ENCODE data around the gene DAB1.

The DAB1 gene

DNA sequence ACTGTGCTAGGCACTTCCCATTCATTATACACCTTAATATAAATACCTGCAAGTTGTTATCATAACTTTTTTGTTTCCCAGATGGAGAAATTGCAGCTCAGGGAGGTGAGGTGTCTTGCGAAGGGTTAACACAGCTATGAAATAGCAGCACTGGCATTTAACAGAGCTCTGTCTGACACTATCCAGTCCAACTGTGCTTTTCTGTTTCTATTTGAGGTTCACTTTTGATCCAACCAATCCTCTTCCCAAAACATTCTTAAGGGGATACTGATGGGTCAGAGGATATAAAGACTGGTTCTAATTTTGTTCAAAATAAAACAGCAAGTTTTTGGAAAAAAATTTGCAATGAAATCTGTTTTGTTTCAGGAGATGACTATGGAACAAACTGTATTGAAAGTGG lies 411.5 kb downstream of the DAB1 start:
- DNase-seq (ENCODE audit: low read depth): no peak
- TF ChIP-seq, protein P1, sequence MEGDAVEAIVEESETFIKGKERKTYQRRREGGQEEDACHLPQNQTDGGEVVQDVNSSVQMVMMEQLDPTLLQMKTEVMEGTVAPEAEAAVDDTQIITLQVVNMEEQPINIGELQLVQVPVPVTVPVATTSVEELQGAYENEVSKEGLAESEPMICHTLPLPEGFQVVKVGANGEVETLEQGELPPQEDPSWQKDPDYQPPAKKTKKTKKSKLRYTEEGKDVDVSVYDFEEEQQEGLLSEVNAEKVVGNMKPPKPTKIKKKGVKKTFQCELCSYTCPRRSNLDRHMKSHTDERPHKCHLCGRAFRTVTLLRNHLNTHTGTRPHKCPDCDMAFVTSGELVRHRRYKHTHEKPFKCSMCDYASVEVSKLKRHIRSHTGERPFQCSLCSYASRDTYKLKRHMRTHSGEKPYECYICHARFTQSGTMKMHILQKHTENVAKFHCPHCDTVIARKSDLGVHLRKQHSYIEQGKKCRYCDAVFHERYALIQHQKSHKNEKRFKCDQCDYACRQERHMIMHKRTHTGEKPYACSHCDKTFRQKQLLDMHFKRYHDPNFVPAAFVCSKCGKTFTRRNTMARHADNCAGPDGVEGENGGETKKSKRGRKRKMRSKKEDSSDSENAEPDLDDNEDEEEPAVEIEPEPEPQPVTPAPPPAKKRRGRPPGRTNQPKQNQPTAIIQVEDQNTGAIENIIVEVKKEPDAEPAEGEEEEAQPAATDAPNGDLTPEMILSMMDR (IDR thresholded peaks at IDR 0.05; ENCODE audit: low read depth, low read length, missing control alignments): no peak
- H3K4me3 ChIP-seq (ENCODE audit: low read depth, low read length): no peak overlapping the region
- in situ Hi-C loops (cut with HindIII; ENCODE audit: low sequenced_read_pairs): no loop called here

DNA sequence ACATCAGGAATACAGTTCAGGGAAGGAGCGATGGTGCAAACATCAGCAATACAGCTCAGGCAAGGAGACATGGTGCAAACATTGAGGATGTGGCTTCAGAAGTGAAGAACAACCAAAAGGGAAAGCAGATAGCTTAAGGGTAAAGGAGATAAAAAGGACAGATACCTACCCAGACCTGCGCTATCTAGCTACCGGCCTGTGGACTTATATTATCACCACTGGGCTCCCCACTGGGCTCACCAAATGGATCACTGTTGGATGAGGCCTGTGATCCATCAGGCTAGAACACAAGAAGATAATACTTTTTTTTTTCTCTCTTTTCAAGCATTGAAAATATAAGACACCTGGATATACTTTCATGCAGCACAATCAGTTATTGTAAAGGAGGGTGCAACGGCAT lies 413.3 kb downstream of the DAB1 start:
- DNase-seq (ENCODE audit: low read depth): no peak
- H3K4me3 ChIP-seq (ENCODE audit: low read depth, low read length): no peak overlapping the region
- in situ Hi-C loops (cut with HindIII; ENCODE audit: low sequenced_read_pairs): no loop called here
- TF ChIP-seq, protein P1 (IDR thresholded peaks at IDR 0.05; ENCODE audit: low read depth, low read length, missing control alignments): no peak

DNA sequence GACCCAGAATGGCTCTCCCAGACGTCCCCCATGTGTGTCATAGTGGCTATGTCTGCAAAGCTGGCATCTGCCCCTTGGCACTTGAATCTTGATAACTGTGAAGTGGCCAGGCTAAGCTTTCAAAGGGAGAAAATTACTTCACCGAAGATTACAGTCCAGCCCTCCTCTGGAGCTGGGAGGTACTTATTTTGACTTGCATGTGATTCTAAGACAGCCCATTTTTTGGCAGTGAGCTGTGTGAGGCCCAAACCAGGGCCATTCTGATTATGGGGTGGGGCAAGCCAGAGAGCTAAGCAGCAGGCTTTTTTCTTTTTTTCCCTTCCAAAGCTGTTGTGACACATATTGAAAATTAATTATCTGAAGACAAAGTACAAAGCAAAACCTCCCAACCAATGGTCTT lies 415.9 kb downstream of the DAB1 start:
- H3K4me3 ChIP-seq (ENCODE audit: low read depth, low read length): no peak overlapping the region
- no peak for DNase-seq (ENCODE audit: low read depth)
- in situ Hi-C loops (cut with HindIII; ENCODE audit: low sequenced_read_pairs): no loop called here
- TF ChIP-seq, protein P1 (IDR thresholded peaks at IDR 0.05; ENCODE audit: low read depth, low read length, missing control alignments): no peak

DNA sequence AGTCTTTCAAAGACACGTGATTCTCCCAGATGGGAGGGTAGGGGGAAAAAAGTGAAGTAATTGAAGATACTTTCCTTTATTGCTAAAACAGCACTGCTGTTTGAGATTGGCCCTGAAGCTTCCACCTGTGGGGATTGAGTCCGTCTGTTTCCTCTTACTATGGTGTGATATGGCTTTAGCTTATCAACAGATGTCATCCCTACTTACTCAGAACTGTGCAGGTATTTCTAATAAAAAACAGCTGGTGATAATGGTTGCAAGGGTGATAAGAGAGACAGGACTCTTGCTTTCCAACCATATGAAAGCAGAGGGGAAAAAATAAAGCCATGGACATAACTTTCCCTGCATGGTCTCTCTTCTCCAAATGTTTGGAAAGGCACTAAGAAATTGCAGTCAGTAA lies 416.4 kb downstream of the DAB1 start:
- DNase-seq (ENCODE audit: low read depth): no peak
- no peak overlapping the region for H3K4me3 ChIP-seq (ENCODE audit: low read depth, low read length)
- in situ Hi-C loops (cut with HindIII; ENCODE audit: low sequenced_read_pairs): no loop called here
- TF ChIP-seq, protein P1 (IDR thresholded peaks at IDR 0.05; ENCODE audit: low read depth, low read length, missing control alignments): no peak

DNA sequence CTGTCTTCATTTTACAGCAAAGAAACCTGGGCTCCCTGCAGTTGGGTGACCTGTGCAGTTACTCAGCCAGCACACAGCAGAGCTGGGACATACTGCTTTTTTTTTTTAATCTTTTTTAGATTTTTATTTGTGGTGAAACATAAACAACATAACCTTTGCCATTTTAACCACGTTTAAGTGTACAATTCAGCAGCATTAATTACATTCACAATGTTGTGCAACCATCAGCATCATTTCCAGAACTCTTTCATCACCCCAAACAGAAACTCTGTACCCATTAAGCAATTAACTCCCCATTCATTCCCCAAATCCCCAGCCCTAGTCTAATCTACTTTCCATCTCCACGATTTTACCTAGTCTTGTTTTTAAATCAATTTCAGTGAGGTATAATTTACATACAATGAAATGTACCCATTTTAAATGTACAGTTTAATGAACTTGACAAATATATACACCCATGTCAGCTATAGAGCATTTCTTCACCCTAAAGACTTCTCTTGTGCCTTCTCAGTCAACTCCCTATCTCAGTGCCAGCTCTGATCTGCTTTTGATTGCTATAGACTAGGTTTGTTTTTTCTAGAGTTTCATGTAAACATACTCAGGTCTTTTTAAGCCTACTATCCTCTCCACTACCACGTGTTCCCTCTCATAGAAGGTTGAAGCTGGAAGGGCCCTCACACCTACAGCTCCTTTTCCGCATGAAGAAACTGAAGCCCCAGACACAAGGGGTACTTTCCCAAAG lies 420.3 kb downstream of the DAB1 start:
- in situ Hi-C loops (cut with HindIII; ENCODE audit: low sequenced_read_pairs): no loop called here

DNA sequence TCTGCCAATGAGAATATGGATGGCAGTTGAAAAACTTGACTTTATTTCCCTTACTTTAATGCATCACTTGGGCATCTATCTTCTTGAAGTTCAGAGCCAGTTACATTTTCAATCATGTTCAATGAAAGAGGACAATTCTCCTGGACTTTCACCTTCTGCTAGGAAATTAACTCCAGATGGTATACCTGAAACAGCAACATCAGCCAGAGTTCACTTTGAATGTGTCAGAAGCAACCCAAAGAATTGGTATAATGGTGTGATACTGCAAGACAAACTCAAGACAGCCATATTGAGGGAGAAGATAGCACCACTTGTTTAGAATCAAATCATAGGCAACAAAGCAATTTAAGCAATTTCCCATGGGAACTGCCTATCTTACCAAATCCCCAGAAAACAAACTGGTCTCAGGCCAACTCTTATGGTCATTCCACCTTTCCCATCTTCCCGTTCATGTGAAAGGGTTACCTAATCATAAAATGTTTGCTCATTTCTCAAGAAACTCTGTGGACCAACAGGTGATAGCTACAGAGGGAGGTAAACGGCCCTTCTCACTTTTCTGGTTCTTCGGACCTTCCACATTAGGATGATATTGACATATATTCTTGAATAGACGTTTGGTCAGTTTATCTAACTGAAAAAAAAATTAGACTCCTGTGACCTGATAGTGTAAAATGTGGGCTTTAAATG lies 428.3 kb downstream of the DAB1 start:
- DNase-seq (ENCODE audit: low read depth): no peak
- TF ChIP-seq, protein P1 (IDR thresholded peaks at IDR 0.05; ENCODE audit: low read depth, low read length, missing control alignments): no peak
- in situ Hi-C loops (cut with HindIII; ENCODE audit: low sequenced_read_pairs): no loop called here

More for the DNA sequence above, 420.3 kb downstream of the DAB1 start:
- TF ChIP-seq, protein P1 (IDR thresholded peaks at IDR 0.05; ENCODE audit: low read depth, low read length, missing control alignments): no peak
- H3K4me3 ChIP-seq (ENCODE audit: low read depth, low read length): no peak overlapping the region
- DNase-seq (ENCODE audit: low read depth): no peak

More for the DNA sequence above, 428.3 kb downstream of the DAB1 start:
- H3K4me3 ChIP-seq (ENCODE audit: low read depth, low read length): no peak overlapping the region
